Stomach (tissue), 19 donors: ENCODE data around the gene CDK3. TPM values are rescaled to one million over a fixed set of nuclear protein-coding genes. Genes with fewer than 3 reads are reported as not detected.

ENCODE experiments used
- DNase-seq, 2 donors: peaks; one replicate each; pipeline versions ENCODE4 v3.0.0 to v3.0.0-alpha.2; 2013 to 2019
- H3K27ac ChIP-seq, 5 donors: fragments of 200-600 bp in 4 of 5; sonication (generic) in 4 of 5; one replicate each; pipeline ENCODE4 v1.5.1; 2013 to 2019; ENCODE audit warnings: mild to moderate bottlenecking in 1 of 5, moderate library complexity in 1 of 5
- H3K27me3 ChIP-seq, 3 donors: fragments of 200-600 bp; sonication (generic); one replicate each; pipeline ENCODE4 v1.5.1; 2017 to 2019; ENCODE audit warnings: mixed run types in 1 of 3
- H3K36me3 ChIP-seq, 4 donors: fragments of 200-600 bp; sonication (generic); 1 replicate in 3 of 4; 2 replicates in 1 of 4; pipeline ENCODE4 v1.5.1; 2016 to 2019
- H3K4me1 ChIP-seq, 4 donors: fragments of 200-600 bp; sonication (generic); one replicate each; pipeline ENCODE4 v1.5.1; 2016 to 2019
- H3K4me3 ChIP-seq, 4 donors: fragments of 200-600 bp; sonication (generic) in 3 of 4; one replicate each; pipeline ENCODE4 v1.5.1; 2016 to 2019; ENCODE audit warnings: mild to moderate bottlenecking in 1 of 4
- H3K9me3 ChIP-seq, 4 donors: fragments of 200-600 bp; sonication (generic); one replicate each; pipeline ENCODE4 v1.5.1; 2016 to 2019
- CTCF ChIP-seq, 7 experiments: fragments of 450-650 bp in 4 of 7; fragments of 200-600 bp in 3 of 7; sonication (generic) in 3 of 7; IDR thresholded peaks; one replicate each; pipeline ENCODE4 v1.5.1; 2016 to 2019; ENCODE audit warnings: antibody characterized with exemption in 7 of 7, control low read depth in 2 of 7, mild to moderate bottlenecking in 1 of 7
- EP300 ChIP-seq: sonication (generic); formaldehyde crosslinking; IDR thresholded peaks from one replicate; pipeline ENCODE4 v1.6.1; 2017; ENCODE audit warnings: antibody characterized with exemption
- POLR2A ChIP-seq, 4 donors: fragments of 450-650 bp; IDR thresholded peaks; one replicate each; pipeline ENCODE4 v1.6.1; 2016; ENCODE audit warnings: antibody characterized with exemption in 4 of 4, control low read depth in 2 of 4, mild to moderate bottlenecking in 1 of 4, moderate library complexity in 1 of 4
- POLR2AphosphoS5 ChIP-seq, 3 donors: sonication (generic); formaldehyde crosslinking; IDR thresholded peaks; one replicate each; pipeline ENCODE4 v1.6.1; 2016; ENCODE audit warnings: antibody characterized with exemption in 3 of 3
- WGBS, 5 donors: extraction: QIAGEN DNeasy Blood & Tissue Kit in 3 of 5; methylation state at CpG; one replicate each; pipeline versions ENCODE4 v1.1.5 to v1.1.7; 2013 to 2018; 5-methylcytosine and 5-hydroxymethylcytosine counted together
- intact Hi-C: fragments of 100-400 bp; cut with DNase I; formaldehyde crosslinking; loops from one replicate; pipeline ENCODE4 v1.15.1; 2023; ENCODE audit warnings: low total_unique reads
- long read RNA-seq, 10 donors: transcript quantifications; one replicate each; lab custom pipeline, GENCODE V29; 2026
- polyA plus RNA-seq, 3 donors: library from polyadenylated mRNA; stranded (reverse); fragments of 200-250 nt; gene quantifications; one replicate each; pipeline ENCODE4 v1.2.3, GENCODE V29; 2013
- total RNA-seq, 5 donors: library from RNA; depleted of rRNA; stranded (reverse); fragments of >200 nt; gene quantifications; one replicate each; pipeline versions ENCODE4 v1.1.0 to v1.2.3, GENCODE V29; 2014 to 2016
- donor health status: healthy with polysubstance abuse.
- donor health status: Bipolar disorder and iron deficiency.
- donor health status: healthy.

The CDK3 gene
- 10 to 100 TPM in 1 of 5 donors, 1 to 10 TPM in 3, not detected in 1; 3.1 to 20.4 (median 7.3) TPM for total RNA-seq
- polyA plus RNA-seq: 10 to 100 TPM in 1 of 3 donors, 1 to 10 TPM in 2; 7.3 to 17.2 (median 8.2) TPM
- long read RNA-seq, donor 1: 0 reads
- long read RNA-seq, donor 2: 0 reads
- long read RNA-seq, donor 3, partial matches to known transcripts: 0 of 2 reads
- long read RNA-seq, donor 3, other reads (novel, unspliced or antisense): 0 of 2 reads
- long read RNA-seq, donor 4: 0 reads
- long read RNA-seq, donor 5, partial matches to known transcripts: 0 of 1 reads
- long read RNA-seq, donor 5, other reads (novel, unspliced or antisense): 0 of 1 reads
- long read RNA-seq, donor 6, partial matches to known transcripts: 0 of 2 reads
- long read RNA-seq, donor 6, other reads (novel, unspliced or antisense): 0 of 2 reads
- long read RNA-seq, donor 7: 0 reads
- long read RNA-seq, donor 8: 0 reads
- long read RNA-seq, donor 9: 0 reads
- long read RNA-seq, donor 10: 0 reads

- H3K4me3 ChIP-seq: no peak within 1 kb of the TSS
- DNase-seq: peak in 1 of 2 donors; percentile 8
- no peak for TF ChIP-seq CTCF (IDR thresholded peaks at IDR 0.05)
- TF ChIP-seq EP300: no peak
- peaks cover 27 to 66% (median 45%) of the 10 kb centered on the region in 4 donors for H3K4me1 ChIP-seq
- H3K27me3 ChIP-seq: no peaks in the 10 kb centered on the region
- intact Hi-C loops: loop anchor here (5.0 kb wide), 1 partner anchor 94 kb away; no protein-coding TSS in a partner anchor
- 72 to 80% (median 79%) methylated on average over 14 to 21 of the region's 21 CpGs for WGBS, 5 donors
- no peaks in the 10 kb centered on the region for H3K9me3 ChIP-seq
- peak within 1 kb of the TSS in 2 of 5 donors; percentile 18 to 36 for H3K27ac ChIP-seq
- H3K36me3 ChIP-seq: peaks cover 0 to 38% (median 17%) of the 10 kb centered on the region in 4 donors
Observed at GRCh38 chr17:76000755-76001521, at the start of gene CDK3. Gene CDK3 (plus strand): TSS chr17:76000855. CDS start chr17:76001426, 571 bp downstream.

GRCh38 chr17:75950855-75951554 lies 49.6 kb upstream of the CDK3 start:
- TF ChIP-seq EP300 (no peak), CTCF (IDR thresholded peaks at IDR 0.05) (no peak), POLR2A (IDR thresholded peaks at IDR 0.05) (no peak), POLR2AphosphoS5 (IDR thresholded peaks at IDR 0.05) (no peak)
- intact Hi-C loops: no loop called here
- WGBS, 5 donors: 60 to 81% (median 64%) methylated on average over 8 of the region's 8 CpGs
- DNase-seq: no peak
- Histone ChIP-seq H3K27me3 (no peaks in the 10 kb centered on the region), H3K27ac (no peak overlapping the region), H3K4me3 (no peak overlapping the region), H3K4me1 (no peaks in the 10 kb centered on the region), H3K36me3 (peaks cover 96 to 100% (median 100%) of the 10 kb centered on the region in 4 donors), H3K9me3 (no peaks in the 10 kb centered on the region)

- Histone ChIP-seq H3K27ac (peak overlapping the region; percentile 52 to 80 (median 56)), H3K4me3 (no peak overlapping the region), H3K27me3 (no peaks in the 10 kb centered on the region), H3K4me1 (peaks cover 19 to 56% (median 32%) of the 10 kb centered on the region in 4 donors), H3K36me3 (peaks cover 23 to 58% (median 45%) of the 10 kb centered on the region in 4 donors), H3K9me3 (no peaks in the 10 kb centered on the region)
- 23 to 43% (median 31%) methylated on average over 8 of the region's 8 CpGs for WGBS, 5 donors
- no peak for TF ChIP-seq EP300
- peak in 2 of 3 donors; percentile 19 to 71 for TF ChIP-seq POLR2AphosphoS5 (IDR thresholded peaks at IDR 0.05)
- intact Hi-C loops: no loop called here
- peak in 1 of 2 donors; percentile 74 for DNase-seq
Observed at GRCh38 chr17:75959051-75959838, 41.4 kb upstream of the CDK3 start.

- WGBS, 5 donors: 73 to 86% (median 81%) methylated on average over 11 of the region's 11 CpGs
- DNase-seq: no peak
- H3K4me1 ChIP-seq: peaks cover 19 to 56% (median 33%) of the 10 kb centered on the region in 4 donors
- no peak overlapping the region for H3K4me3 ChIP-seq
- peaks cover 15 to 51% (median 38%) of the 10 kb centered on the region in 4 donors for H3K36me3 ChIP-seq
- H3K27ac ChIP-seq: peak overlapping the region; percentile 10 to 74 (median 54)
- H3K9me3 ChIP-seq: no peaks in the 10 kb centered on the region
- intact Hi-C loops: no loop called here
- TF ChIP-seq EP300: no peak
- no peak for TF ChIP-seq POLR2A (IDR thresholded peaks at IDR 0.05)
- TF ChIP-seq POLR2AphosphoS5 (IDR thresholded peaks at IDR 0.05): no peak
- no peak for TF ChIP-seq CTCF (IDR thresholded peaks at IDR 0.05)
- H3K27me3 ChIP-seq: no peaks in the 10 kb centered on the region
Observed at GRCh38 chr17:75959839-75960511, 40.7 kb upstream of the CDK3 start.
